GM12878 (cell line): ENCODE data around the gene INHBE. TPM values are rescaled to one million over a fixed set of nuclear protein-coding genes. Genes with fewer than 3 reads are reported as not detected.

Source experiments
- BRCA1 ChIP-seq: IDR thresholded peaks from 2 replicates; pipeline ENCODE4 v1.6.1; 2011; ENCODE audit warnings: low read depth, low read length, improper control_type of control experiment
- EGR1 ChIP-seq, 2 experiments: IDR thresholded peaks; 1 replicate in 1 of 2; 2 replicates in 1 of 2; pipeline ENCODE4 v1.6.1; 2011 to 2012; ENCODE audit warnings: low read depth in 2 of 2, low read length in 2 of 2, borderline replicate concordance in 1 of 2, mild to moderate bottlenecking in 1 of 2, moderate library complexity in 1 of 2
- EP300 ChIP-seq, 2 experiments: fragments of 150-350 bp in 1 of 2; IDR thresholded peaks; 2 replicates each; pipeline ENCODE4 v1.6.1; 2011 to 2012; ENCODE audit warnings: low read depth in 2 of 2, low read length in 2 of 2, borderline replicate concordance in 1 of 2, improper control_type of control experiment in 1 of 2, inconsistent platforms in 1 of 2; ENCODE audit not compliant: control insufficient read depth in 1 of 2
- NFYA ChIP-seq: IDR thresholded peaks from 2 replicates; pipeline ENCODE4 v1.6.1; 2011; ENCODE audit warnings: low read depth, mild to moderate bottlenecking, low read length, improper control_type of control experiment, borderline replicate concordance
- PBX3 ChIP-seq: IDR thresholded peaks from 2 replicates; pipeline ENCODE4 v1.6.1; 2011; ENCODE audit warnings: mild to moderate bottlenecking, low read depth, low read length, moderate library complexity; ENCODE audit not compliant: insufficient replicate concordance
- SMAD1 ChIP-seq: fragments of 450-650 bp; IDR thresholded peaks from 2 replicates; pipeline ENCODE4 v1.6.1; 2018; ENCODE audit warnings: mild to moderate bottlenecking, low read depth; ENCODE audit not compliant: partially characterized antibody
- YBX1 ChIP-seq: fragments of 450-650 bp; IDR thresholded peaks from 2 replicates; pipeline ENCODE4 v1.6.1; 2016; ENCODE audit warnings: antibody characterized with exemption
- polyA plus RNA-seq, 11 experiments: library from polyadenylated mRNA; depleted of rRNA in 4 of 11; unstranded in 6 of 11; stranded (reverse) in 5 of 11; fragments of >200 nt; fragmentation: Nextera tagmentation in 4 of 11; fragmentation: Illumina TruSeq in 1 of 11; extraction: Ambion mirVana in 4 of 11; extraction: Trizol in 1 of 11; gene quantifications; 1 replicate in 1 of 11; 2 replicates in 10 of 11; pipeline versions ENCODE4 v1.2.1 to v1.2.3, GENCODE V29; 2011 to 2016; ENCODE audit warnings: inconsistent platforms in 2 of 11, missing spikeins in 2 of 11, low read depth in 1 of 11
- total RNA-seq, 4 experiments: library from RNA; depleted of rRNA in 3 of 4; stranded (reverse); fragments of >200 nt in 3 of 4; fragmentation: Illumina TruSeq in 1 of 4; extraction: Trizol in 1 of 4; gene quantifications; 2 replicates each; pipeline versions ENCODE4 v1.2.1 to v1.2.3, GENCODE V29; 2013 to 2021
- TF ChIP-seq, protein P1 (sequence below): fragments of 450-650 bp; IDR thresholded peaks from 2 replicates; pipeline ENCODE4 v1.6.1; 2017; ENCODE audit warnings: mild to moderate bottlenecking, moderate library complexity

Gene INHBE
- total and polyA plus RNA-seq, 10 of the 15 experiments (the other 5 are each of a cell fraction or from before 2014, with no cell fraction given) = 0.09 to 2.5 (median 0.37) TPM

GRCh38 chr12:57498571-57498970 is 43.5 kb downstream of the INHBE start (continued):
- TF ChIP-seq YBX1 (no peak), EGR1 (IDR thresholded peaks at IDR 0.05; ENCODE audit: borderline replicate concordance in 1 of 2, low read depth in 2 of 2, low read length in 2 of 2) (no peak), PBX3 (no peak), BRCA1 (no peak), EP300 (IDR thresholded peaks at IDR 0.05; ENCODE audit: borderline replicate concordance in 1 of 2, control insufficient read depth in 1 of 2, low read depth in 2 of 2, low read length in 2 of 2) (no peak), NFYA (no peak), SMAD1 (no peak)
- TF ChIP-seq, protein P1, sequence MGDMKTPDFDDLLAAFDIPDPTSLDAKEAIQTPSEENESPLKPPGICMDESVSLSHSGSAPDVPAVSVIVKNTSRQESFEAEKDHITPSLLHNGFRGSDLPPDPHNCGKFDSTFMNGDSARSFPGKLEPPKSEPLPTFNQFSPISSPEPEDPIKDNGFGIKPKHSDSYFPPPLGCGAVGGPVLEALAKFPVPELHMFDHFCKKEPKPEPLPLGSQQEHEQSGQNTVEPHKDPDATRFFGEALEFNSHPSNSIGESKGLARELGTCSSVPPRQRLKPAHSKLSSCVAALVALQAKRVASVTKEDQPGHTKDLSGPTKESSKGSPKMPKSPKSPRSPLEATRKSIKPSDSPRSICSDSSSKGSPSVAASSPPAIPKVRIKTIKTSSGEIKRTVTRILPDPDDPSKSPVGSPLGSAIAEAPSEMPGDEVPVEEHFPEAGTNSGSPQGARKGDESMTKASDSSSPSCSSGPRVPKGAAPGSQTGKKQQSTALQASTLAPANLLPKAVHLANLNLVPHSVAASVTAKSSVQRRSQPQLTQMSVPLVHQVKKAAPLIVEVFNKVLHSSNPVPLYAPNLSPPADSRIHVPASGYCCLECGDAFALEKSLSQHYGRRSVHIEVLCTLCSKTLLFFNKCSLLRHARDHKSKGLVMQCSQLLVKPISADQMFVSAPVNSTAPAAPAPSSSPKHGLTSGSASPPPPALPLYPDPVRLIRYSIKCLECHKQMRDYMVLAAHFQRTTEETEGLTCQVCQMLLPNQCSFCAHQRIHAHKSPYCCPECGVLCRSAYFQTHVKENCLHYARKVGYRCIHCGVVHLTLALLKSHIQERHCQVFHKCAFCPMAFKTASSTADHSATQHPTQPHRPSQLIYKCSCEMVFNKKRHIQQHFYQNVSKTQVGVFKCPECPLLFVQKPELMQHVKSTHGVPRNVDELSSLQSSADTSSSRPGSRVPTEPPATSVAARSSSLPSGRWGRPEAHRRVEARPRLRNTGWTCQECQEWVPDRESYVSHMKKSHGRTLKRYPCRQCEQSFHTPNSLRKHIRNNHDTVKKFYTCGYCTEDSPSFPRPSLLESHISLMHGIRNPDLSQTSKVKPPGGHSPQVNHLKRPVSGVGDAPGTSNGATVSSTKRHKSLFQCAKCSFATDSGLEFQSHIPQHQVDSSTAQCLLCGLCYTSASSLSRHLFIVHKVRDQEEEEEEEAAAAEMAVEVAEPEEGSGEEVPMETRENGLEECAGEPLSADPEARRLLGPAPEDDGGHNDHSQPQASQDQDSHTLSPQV = no peak
